PC-9 (cell line): ENCODE measurements around the gene ESRRG. TPM values are rescaled to one million over a fixed set of nuclear protein-coding genes. Genes with fewer than 3 reads are reported as not detected.

Experiments used
- BruUV-seq: library from RNA; stranded (reverse); fragments of 400-500 nt; replicated peaks from 2 replicates; lab custom pipeline; 2021; lab: Mats Ljungman, UMichigan
- CTCF ChIA-PET: fragments of 300-600 bp; sonication (Branson Sonifier 250); formaldehyde crosslinking; loops from one replicate; lab custom pipeline; 2022; ENCODE audit warnings: antibody characterized with exemption; lab: Charles Lee
- POLR2A ChIA-PET: fragments of 300-600 bp; sonication (Branson Sonifier 250); formaldehyde crosslinking; loops from one replicate; lab custom pipeline; 2022; ENCODE audit warnings: antibody characterized with exemption; ENCODE audit not compliant: unreplicated experiment; lab: Charles Lee
- DNase-seq, 2 experiments: peaks; one replicate each; pipeline versions ENCODE4 v3.0.0 to v3.0.0-alpha.2; 2015 to 2022; ENCODE audit warnings: mixed read lengths in 1 of 2
- H2AFZ ChIP-seq: fragments of 200-600 bp; sonication (generic); 2 replicates; pipeline ENCODE4 v1.8.1; 2017; ENCODE audit warnings: antibody characterized with exemption
- H3F3A ChIP-seq: fragments of 200-600 bp; sonication (generic); 2 replicates; pipeline ENCODE4 v1.8.1; 2017; ENCODE audit warnings: antibody characterized with exemption, mild to moderate bottlenecking, low read depth; ENCODE audit not compliant: insufficient read depth
- H3K27ac ChIP-seq: fragments of 200-600 bp; sonication (generic); 2 replicates; pipeline ENCODE4 v1.6.1; 2016; ENCODE audit warnings: mixed run types
- H3K27me3 ChIP-seq: fragments of 200-600 bp; sonication (generic); 2 replicates; pipeline ENCODE4 v1.6.1; 2016; ENCODE audit warnings: low read depth, mixed run types; ENCODE audit not compliant: insufficient read depth
- H3K36me3 ChIP-seq: fragments of 200-600 bp; sonication (generic); 2 replicates; pipeline ENCODE4 v1.6.1; 2016; ENCODE audit warnings: low read depth, mixed run types
- H3K4me1 ChIP-seq: fragments of 200-600 bp; sonication (generic); replicated peaks from 2 replicates; pipeline ENCODE4 v1.6.1; 2016; ENCODE audit warnings: mixed run types; ENCODE audit not compliant: insufficient read depth
- H3K4me2 ChIP-seq: fragments of 200-600 bp; sonication (generic); 2 replicates; pipeline ENCODE4 v1.6.1; 2017; ENCODE audit warnings: mixed run types
- H3K4me3 ChIP-seq: fragments of 200-600 bp; sonication (generic); 2 replicates; pipeline ENCODE4 v1.6.1; 2016; ENCODE audit warnings: mixed run types
- H3K79me2 ChIP-seq: fragments of 200-600 bp; sonication (generic); 2 replicates; pipeline ENCODE4 v1.6.1; 2017; ENCODE audit warnings: low read depth, mixed run types
- H3K9me2 ChIP-seq: fragments of 200-600 bp; sonication (generic); 2 replicates; pipeline ENCODE4 v1.8.1; 2017; ENCODE audit warnings: mild to moderate bottlenecking; ENCODE audit not compliant: insufficient read depth
- H3K9me3 ChIP-seq: fragments of 200-600 bp; sonication (generic); 2 replicates; pipeline ENCODE4 v1.8.1; 2016; ENCODE audit warnings: low read depth; ENCODE audit not compliant: insufficient read depth
- H4K20me1 ChIP-seq: fragments of 200-600 bp; sonication (generic); 2 replicates; pipeline ENCODE4 v1.8.1; 2017; ENCODE audit not compliant: insufficient read depth
- EZH2 ChIP-seq: fragments of 200-600 bp; sonication (generic); IDR thresholded peaks from 2 replicates; pipeline ENCODE4 v1.8.0; 2017; ENCODE audit warnings: antibody characterized with exemption, low read depth
- intact Hi-C: fragments of 100-400 bp; cut with micrococcal nuclease; formaldehyde crosslinking; loops from one replicate; pipeline ENCODE4 v1.10.0; 2022; ENCODE audit not compliant: unreplicated experiment
- total RNA-seq: library from RNA; stranded (reverse); gene quantifications from 2 replicates; pipeline ENCODE4 v1.2.3, GENCODE V29; 2021
- TF ChIP-seq, protein P1 (sequence below): fragments of 200-600 bp; sonication (generic); conservative IDR thresholded peaks from 2 replicates; pipeline ENCODE4 v1.6.1; 2017; ENCODE audit warnings: mixed run types, antibody characterized with exemption, mild to moderate bottlenecking, moderate library complexity

ESRRG gene
- total RNA-seq, 1 experiment from 2014 or later, result not detected

DNA sequence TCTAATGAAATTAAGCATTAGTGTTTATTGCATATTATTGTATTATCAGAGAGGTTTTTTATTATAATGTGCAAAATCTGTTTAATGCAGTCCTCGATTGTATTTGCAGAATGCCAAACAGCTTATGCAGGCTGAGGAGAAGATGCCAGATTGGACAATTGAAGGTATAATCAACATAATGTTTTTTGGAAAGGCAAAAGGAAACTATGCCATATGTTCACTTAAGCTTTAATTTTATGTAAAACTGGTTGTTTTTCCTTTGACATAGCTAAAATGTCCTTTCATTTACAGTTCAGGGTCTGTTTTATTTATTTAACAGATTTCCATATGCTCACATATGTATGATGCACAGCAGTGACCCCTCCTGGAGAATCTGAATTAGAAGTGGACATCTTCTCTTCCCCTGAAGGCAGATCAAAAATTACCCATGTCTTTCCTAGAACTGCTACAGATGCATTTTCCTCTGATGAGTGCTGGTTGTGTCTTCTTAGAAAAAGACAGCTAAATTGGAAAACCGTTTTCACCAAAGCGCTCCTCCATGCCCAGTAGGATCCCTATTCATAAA is 156.5 kb downstream of the ESRRG start:
- TF ChIP-seq, protein P1, sequence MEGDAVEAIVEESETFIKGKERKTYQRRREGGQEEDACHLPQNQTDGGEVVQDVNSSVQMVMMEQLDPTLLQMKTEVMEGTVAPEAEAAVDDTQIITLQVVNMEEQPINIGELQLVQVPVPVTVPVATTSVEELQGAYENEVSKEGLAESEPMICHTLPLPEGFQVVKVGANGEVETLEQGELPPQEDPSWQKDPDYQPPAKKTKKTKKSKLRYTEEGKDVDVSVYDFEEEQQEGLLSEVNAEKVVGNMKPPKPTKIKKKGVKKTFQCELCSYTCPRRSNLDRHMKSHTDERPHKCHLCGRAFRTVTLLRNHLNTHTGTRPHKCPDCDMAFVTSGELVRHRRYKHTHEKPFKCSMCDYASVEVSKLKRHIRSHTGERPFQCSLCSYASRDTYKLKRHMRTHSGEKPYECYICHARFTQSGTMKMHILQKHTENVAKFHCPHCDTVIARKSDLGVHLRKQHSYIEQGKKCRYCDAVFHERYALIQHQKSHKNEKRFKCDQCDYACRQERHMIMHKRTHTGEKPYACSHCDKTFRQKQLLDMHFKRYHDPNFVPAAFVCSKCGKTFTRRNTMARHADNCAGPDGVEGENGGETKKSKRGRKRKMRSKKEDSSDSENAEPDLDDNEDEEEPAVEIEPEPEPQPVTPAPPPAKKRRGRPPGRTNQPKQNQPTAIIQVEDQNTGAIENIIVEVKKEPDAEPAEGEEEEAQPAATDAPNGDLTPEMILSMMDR, result peak; percentile 43; the same call in 1 of the 2 replicates
- TF ChIP-seq EZH2, result no peak
- no peaks in the 10 kb centered on the region for H3K27me3 ChIP-seq
- H3K9me2 ChIP-seq, result no peaks in the 10 kb centered on the region
- no peaks in the 10 kb centered on the region for H4K20me1 ChIP-seq
- H3K36me3 ChIP-seq, result no peaks in the 10 kb centered on the region
- POLR2A ChIA-PET, result no interaction called here
- intact Hi-C loops, result loop anchor here (10.0 kb wide), 1 partner anchor 182 kb away; no protein-coding TSS in a partner anchor
- H3K4me3 ChIP-seq, result no peak overlapping the region
- CTCF ChIA-PET, result no interaction called here
- H3K79me2 ChIP-seq, result no peaks in the 10 kb centered on the region
- H3K9me3 ChIP-seq, result no peaks in the 10 kb centered on the region
- no peaks in the 10 kb centered on the region for H3K4me1 ChIP-seq
- no peak overlapping the region for H3K4me2 ChIP-seq
- no TSS peak for BruUV-seq
- H3K27ac ChIP-seq, result no peak overlapping the region
- H2AFZ ChIP-seq, result no peak overlapping the region
- DNase-seq, result no peak
- no peaks in the 10 kb centered on the region for H3F3A ChIP-seq

GRCh38 chr1:216563087-216563486 is 160.1 kb downstream of the ESRRG start:
- Histone ChIP-seq H4K20me1 (no peaks in the 10 kb centered on the region), H3K27me3 (no peaks in the 10 kb centered on the region), H3K4me1 (no peaks in the 10 kb centered on the region), H3F3A (no peaks in the 10 kb centered on the region), H3K4me2 (no peak overlapping the region), H3K9me2 (no peaks in the 10 kb centered on the region), H3K79me2 (no peaks in the 10 kb centered on the region), H3K27ac (no peak overlapping the region), H3K9me3 (no peaks in the 10 kb centered on the region), H3K36me3 (no peaks in the 10 kb centered on the region), H2AFZ (no peak overlapping the region), H3K4me3 (no peak overlapping the region)
- intact Hi-C loops, result loop anchor here (10.0 kb wide), 1 partner anchor 178 kb away; no protein-coding TSS in a partner anchor
- no TSS peak for BruUV-seq
- CTCF ChIA-PET, result no interaction called here
- DNase-seq, result no peak
- no peak for TF ChIP-seq EZH2
- TF ChIP-seq, protein P1, result no peak
- POLR2A ChIA-PET, result no interaction called here

GRCh38 chr1:216562383-216562782 is 160.8 kb downstream of the ESRRG start:
- Histone ChIP-seq H3K27ac (no peak overlapping the region), H3K4me3 (no peak overlapping the region), H4K20me1 (no peaks in the 10 kb centered on the region), H3F3A (no peaks in the 10 kb centered on the region), H3K9me3 (no peaks in the 10 kb centered on the region), H2AFZ (no peak overlapping the region), H3K27me3 (no peaks in the 10 kb centered on the region), H3K79me2 (no peaks in the 10 kb centered on the region), H3K9me2 (no peaks in the 10 kb centered on the region), H3K36me3 (no peaks in the 10 kb centered on the region), H3K4me2 (no peak overlapping the region), H3K4me1 (no peaks in the 10 kb centered on the region)
- TF ChIP-seq, protein P1, result no peak
- TF ChIP-seq EZH2, result no peak
- no peak for DNase-seq
- BruUV-seq, result no TSS peak
- intact Hi-C loops, result loop anchor here (10.0 kb wide), 1 partner anchor 178 kb away; no protein-coding TSS in a partner anchor
- ChIA-PET POLR2A (no interaction called here), CTCF (no interaction called here)
